HepG2 (cell line): ENCODE measurements around the gene NGRN. TPM values are rescaled to one million over a fixed set of nuclear protein-coding genes. Genes with fewer than 3 reads are reported as not detected.

Experiments used
- ATAC-seq: fragments of 200-7000 bp; cut with Tn5 transposase; 3 replicates; pipeline ENCODE4 v1.9.1; 2020; ENCODE audit warnings: mild to moderate bottlenecking, moderate library complexity
- BruUV-seq: library from RNA; stranded (reverse); fragments of 400-500 nt; replicated peaks from 2 replicates; lab custom pipeline; 2021; lab: Mats Ljungman, UMichigan
- CTCF ChIA-PET: fragments of 300-600 bp; formaldehyde crosslinking; extraction: SDS; loops from one replicate; lab custom pipeline; 2021; ENCODE audit warnings: low total read pairs, inconsistent platforms, low intra/inter-chr PET ratio; lab: Yijun Ruan, JAX
- POLR2A ChIA-PET: fragments of 350-600 bp; sonication (Branson Sonifier 250); formaldehyde crosslinking; loops from one replicate; lab custom pipeline; 2020; ENCODE audit warnings: antibody characterized with exemption, inconsistent platforms; lab: Yijun Ruan, JAX
- DNase-seq: peaks from one replicate; pipeline ENCODE4 v3.0.0-alpha.2; 2015; ENCODE audit warnings: low spot score
- FAIRE-seq: peaks from 3 replicates; lab custom pipeline; 2011; peaks lifted over from hg19 to GRCh38; lab: Jason Lieb, UNC
- H2AFZ ChIP-seq: one replicate; pipeline ENCODE4 v1.6.1; 2011; ENCODE audit warnings: low read length, inconsistent platforms
- H3K27ac ChIP-seq: fragments of 300-600 bp; 3 replicates; pipeline ENCODE4 v1.8.0; 2011; ENCODE audit warnings: mixed run types, mild to moderate bottlenecking, mixed read lengths, low read length, inconsistent platforms; ENCODE audit not compliant: insufficient read depth; ENCODE audit errors: extremely low read length
- H3K27me3 ChIP-seq, 2 experiments: fragments of 200-600 bp in 1 of 2; 2 replicates in 1 of 2; 3 replicates in 1 of 2; pipeline versions ENCODE4 v1.6.0 to v1.8.0; 2011; ENCODE audit warnings: low read length in 2 of 2, mild to moderate bottlenecking in 2 of 2, moderate library complexity in 2 of 2, inconsistent platforms in 1 of 2; ENCODE audit not compliant: insufficient read depth in 2 of 2, control insufficient read depth in 1 of 2
- H3K36me3 ChIP-seq, 2 experiments: fragments of 200-600 bp in 1 of 2; replicated peaks in 1 of 2; 2 replicates in 1 of 2; 3 replicates in 1 of 2; pipeline versions ENCODE4 v1.5.1 to v1.8.0; 2011; ENCODE audit warnings: low read length in 2 of 2, inconsistent platforms in 1 of 2; ENCODE audit not compliant: insufficient read depth in 2 of 2, control insufficient read depth in 1 of 2
- H3K4me1 ChIP-seq: 2 replicates; pipeline ENCODE4 v1.5.1; 2012; ENCODE audit warnings: low read length, inconsistent platforms; ENCODE audit not compliant: insufficient read depth
- H3K4me2 ChIP-seq: 2 replicates; pipeline ENCODE4 v1.6.0; 2011; ENCODE audit warnings: low read depth, low read length, inconsistent platforms
- H3K4me3 ChIP-seq, 3 experiments: fragments of 200-600 bp in 1 of 3; sonication (generic), shearing (Covaris generic) in 1 of 3; replicated peaks in 1 of 3; 2 replicates each; pipeline ENCODE4 v1.5.1; 2011 to 2016; ENCODE audit warnings: low read length in 3 of 3, inconsistent platforms in 2 of 3, low read depth in 2 of 3, mild to moderate bottlenecking in 2 of 3, control low read depth in 1 of 3, mixed read lengths in 1 of 3; ENCODE audit not compliant: insufficient read depth in 1 of 3
- H3K79me2 ChIP-seq: one replicate; pipeline ENCODE4 v1.6.1; 2011; ENCODE audit warnings: low read length, inconsistent platforms; ENCODE audit not compliant: insufficient read depth
- H3K9ac ChIP-seq: 2 replicates; pipeline ENCODE4 v1.6.0; 2011; ENCODE audit warnings: mild to moderate bottlenecking, low read depth, low read length, inconsistent platforms; ENCODE audit not compliant: insufficient read depth
- H3K9me3 ChIP-seq: 2 replicates; pipeline ENCODE4 v1.5.1; 2012; ENCODE audit warnings: mild to moderate bottlenecking, low read length
- H4K20me1 ChIP-seq: 2 replicates; pipeline ENCODE4 v1.6.0; 2011; ENCODE audit warnings: inconsistent platforms, mild to moderate bottlenecking, low read length, moderate library complexity; ENCODE audit not compliant: insufficient read depth
- AHDC1 ChIP-seq: sonication (generic); formaldehyde crosslinking; IDR thresholded peaks from 2 replicates; pipeline ENCODE4 v1.5.1; 2020; ENCODE audit warnings: mild to moderate bottlenecking, missing genetic modification reagents, borderline replicate concordance
- GFI1 ChIP-seq: sonication (generic); formaldehyde crosslinking; IDR thresholded peaks from 2 replicates; pipeline ENCODE4 v1.5.0; 2020; ENCODE audit warnings: missing genetic modification reagents, mild to moderate bottlenecking, borderline replicate concordance
- MAFG ChIP-seq: sonication (generic); formaldehyde crosslinking; IDR thresholded peaks from 2 replicates; pipeline ENCODE4 v1.5.1; 2020; ENCODE audit warnings: mild to moderate bottlenecking, missing genetic modification reagents
- MEF2D ChIP-seq: sonication (generic); formaldehyde crosslinking; IDR thresholded peaks from 2 replicates; pipeline ENCODE4 v1.5.1; 2020; ENCODE audit warnings: mild to moderate bottlenecking, missing genetic modification reagents
- MEIS2 ChIP-seq: sonication (generic); formaldehyde crosslinking; IDR thresholded peaks from 2 replicates; pipeline ENCODE4 v1.9.0; 2021; ENCODE audit warnings: mild to moderate bottlenecking, missing genetic modification reagents
- NCOR1 ChIP-seq: fragments of 200-600 bp; sonication (generic); IDR thresholded peaks from 2 replicates; pipeline ENCODE4 v1.7.0; 2017; ENCODE audit warnings: antibody characterized with exemption, low read length, borderline replicate concordance
- PHF8 ChIP-seq: sonication (generic); formaldehyde crosslinking; IDR thresholded peaks from 2 replicates; pipeline ENCODE4 v1.5.0; 2020; ENCODE audit warnings: missing genetic modification reagents
- RAD21 ChIP-seq: fragments of 450-650 bp; formaldehyde crosslinking; IDR thresholded peaks from 2 replicates; pipeline ENCODE4 v1.5.0; 2020; ENCODE audit warnings: mild to moderate bottlenecking
- REXO4 ChIP-seq: sonication (generic); formaldehyde crosslinking; IDR thresholded peaks from 2 replicates; pipeline ENCODE4 v1.8.0; 2022; ENCODE audit warnings: missing genetic modification reagents, mild to moderate bottlenecking, borderline replicate concordance
- TCF12 ChIP-seq, 2 experiments: fragments of 450-650 bp in 1 of 2; sonication (generic) in 1 of 2; formaldehyde crosslinking in 1 of 2; IDR thresholded peaks; 2 replicates each; pipeline versions ENCODE4 v1.6.1 to v1.8.0; 2017 to 2022; ENCODE audit warnings: antibody characterized with exemption in 1 of 2, mild to moderate bottlenecking in 1 of 2, missing genetic modification reagents in 1 of 2, moderate library complexity in 1 of 2
- WIZ ChIP-seq: sonication (generic); formaldehyde crosslinking; IDR thresholded peaks from 2 replicates; pipeline ENCODE4 v1.5.1; 2020; ENCODE audit warnings: mild to moderate bottlenecking, missing genetic modification reagents
- ZNF329 ChIP-seq: sonication (generic); formaldehyde crosslinking; IDR thresholded peaks from 2 replicates; pipeline ENCODE4 v1.9.0; 2021; ENCODE audit warnings: low read depth, mild to moderate bottlenecking, missing genetic modification reagents
- WGBS: methylation state at CpG from one replicate; pipeline ENCODE4 v1.1.6; 2017; ENCODE audit warnings: low lambda C conversion rate; 5-methylcytosine and 5-hydroxymethylcytosine counted together
- in situ Hi-C: cut with HindIII; loops from 2 replicates; pipeline ENCODE4 v1.10.0; 2017; ENCODE audit warnings: low pct_unique_long_range_greater_than_20kb; ENCODE audit not compliant: extremely low pct_ligation_motif_present
- intact Hi-C: fragments of 100-400 bp; cut with micrococcal nuclease; formaldehyde crosslinking; loops from one replicate; pipeline ENCODE4 v1.10.0; 2022; ENCODE audit not compliant: unreplicated experiment
- polyA plus RNA-seq, 8 experiments: library from polyadenylated mRNA; depleted of rRNA in 3 of 8; stranded (reverse) in 7 of 8; unstranded in 1 of 8; fragments of >200 nt; fragmentation: Illumina TruSeq in 4 of 8; extraction: Trizol in 4 of 8; gene quantifications; 2 replicates each; pipeline versions ENCODE4 v1.2.1 to v1.2.3, GENCODE V29; 2011 to 2016; ENCODE audit warnings: low read depth in 4 of 8, missing spikeins in 1 of 8, mixed read lengths in 1 of 8; ENCODE audit not compliant: insufficient read depth in 1 of 8
- total RNA-seq, 5 experiments: library from RNA; depleted of rRNA; stranded (reverse); fragments of >200 nt; fragmentation: Illumina TruSeq; extraction: Trizol; gene quantifications; 2 replicates each; pipeline ENCODE4 v1.2.3, GENCODE V29; 2016; ENCODE audit warnings: low read depth in 1 of 5
- TF ChIP-seq, protein P1 (sequence below), 2 experiments: sonication (generic) in 1 of 2; formaldehyde crosslinking in 1 of 2; IDR thresholded peaks; 2 replicates each; pipeline versions ENCODE4 v1.4.0 to v1.6.1; 2018 to 2020; ENCODE audit warnings: missing genetic modification reagents in 2 of 2, borderline replicate concordance in 1 of 2, low read depth in 1 of 2, mild to moderate bottlenecking in 1 of 2, missing biosample characterization in 1 of 2
- TF ChIP-seq, protein P2 (sequence below): sonication (generic); formaldehyde crosslinking; IDR thresholded peaks from 2 replicates; pipeline ENCODE4 v1.4.0; 2020; ENCODE audit warnings: missing genetic modification reagents
- TF ChIP-seq, protein P3 (sequence below): sonication (generic); formaldehyde crosslinking; IDR thresholded peaks from 2 replicates; pipeline ENCODE4 v1.4.0; 2020; ENCODE audit warnings: missing genetic modification reagents

The NGRN gene
- total and polyA plus RNA-seq, 2 of the 13 experiments (the other 11 are each of a cell fraction or from before 2014, with no cell fraction given): 39.8 to 63.7 TPM

GRCh38 chr15:90259524-90259923, 5.9 kb upstream of the NGRN start:
- Histone ChIP-seq H3K27me3 (no peaks in the 10 kb centered on the region), H3K4me3 (no peak overlapping the region), H3K27ac (no peak overlapping the region), H3K9me3 (no peaks in the 10 kb centered on the region), H4K20me1 (no peaks in the 10 kb centered on the region), H3K9ac (no peak overlapping the region), H3K36me3 (no peaks in the 10 kb centered on the region), H3K4me2 (no peak overlapping the region), H2AFZ (no peak overlapping the region), H3K79me2 (no peaks in the 10 kb centered on the region), H3K4me1 (peaks cover 31% of the 10 kb centered on the region)
- no peak for FAIRE-seq
- intact Hi-C loops (no loop called here), in situ Hi-C loops (no loop called here)
- ChIA-PET CTCF (no interaction called here), POLR2A (no interaction called here)
- ATAC-seq: no peak
- no TSS peak for BruUV-seq
- DNase-seq: no peak
- WGBS: 78% methylated on average over 5 of the region's 5 CpGs
- TF ChIP-seq WIZ (CRISPR knock-in tag) (no peak), GFI1 (CRISPR knock-in tag) (no peak), RAD21 (CRISPR knock-in tag) (no peak), AHDC1 (CRISPR knock-in tag) (no peak), MEF2D (CRISPR knock-in tag) (no peak), ZNF329 (CRISPR knock-in tag) (no peak), NCOR1 (no peak), MAFG (no peak), TCF12 (IDR thresholded peaks at IDR 0.05) (no peak), TCF12 (CRISPR knock-in tag; IDR thresholded peaks at IDR 0.05) (no peak), PHF8 (CRISPR knock-in tag) (no peak), REXO4 (CRISPR knock-in tag) (no peak), MEIS2 (no peak)
- TF ChIP-seq, protein P1, sequence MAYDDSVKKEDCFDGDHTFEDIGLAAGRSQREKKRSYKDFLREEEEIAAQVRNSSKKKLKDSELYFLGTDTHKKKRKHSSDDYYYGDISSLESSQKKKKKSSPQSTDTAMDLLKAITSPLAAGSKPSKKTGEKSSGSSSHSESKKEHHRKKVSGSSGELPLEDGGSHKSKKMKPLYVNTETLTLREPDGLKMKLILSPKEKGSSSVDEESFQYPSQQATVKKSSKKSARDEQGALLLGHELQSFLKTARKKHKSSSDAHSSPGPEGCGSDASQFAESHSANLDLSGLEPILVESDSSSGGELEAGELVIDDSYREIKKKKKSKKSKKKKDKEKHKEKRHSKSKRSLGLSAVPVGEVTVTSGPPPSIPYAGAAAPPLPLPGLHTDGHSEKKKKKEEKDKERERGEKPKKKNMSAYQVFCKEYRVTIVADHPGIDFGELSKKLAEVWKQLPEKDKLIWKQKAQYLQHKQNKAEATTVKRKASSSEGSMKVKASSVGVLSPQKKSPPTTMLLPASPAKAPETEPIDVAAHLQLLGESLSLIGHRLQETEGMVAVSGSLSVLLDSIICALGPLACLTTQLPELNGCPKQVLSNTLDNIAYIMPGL (CRISPR knock-in tag; IDR thresholded peaks at IDR 0.05; ENCODE audit: borderline replicate concordance in 1 of 2, low read depth in 1 of 2): no peak
- TF ChIP-seq, protein P2, sequence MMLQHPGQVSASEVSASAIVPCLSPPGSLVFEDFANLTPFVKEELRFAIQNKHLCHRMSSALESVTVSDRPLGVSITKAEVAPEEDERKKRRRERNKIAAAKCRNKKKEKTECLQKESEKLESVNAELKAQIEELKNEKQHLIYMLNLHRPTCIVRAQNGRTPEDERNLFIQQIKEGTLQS (CRISPR knock-in tag): no peak
- TF ChIP-seq, protein P3, sequence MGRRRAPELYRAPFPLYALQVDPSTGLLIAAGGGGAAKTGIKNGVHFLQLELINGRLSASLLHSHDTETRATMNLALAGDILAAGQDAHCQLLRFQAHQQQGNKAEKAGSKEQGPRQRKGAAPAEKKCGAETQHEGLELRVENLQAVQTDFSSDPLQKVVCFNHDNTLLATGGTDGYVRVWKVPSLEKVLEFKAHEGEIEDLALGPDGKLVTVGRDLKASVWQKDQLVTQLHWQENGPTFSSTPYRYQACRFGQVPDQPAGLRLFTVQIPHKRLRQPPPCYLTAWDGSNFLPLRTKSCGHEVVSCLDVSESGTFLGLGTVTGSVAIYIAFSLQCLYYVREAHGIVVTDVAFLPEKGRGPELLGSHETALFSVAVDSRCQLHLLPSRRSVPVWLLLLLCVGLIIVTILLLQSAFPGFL (CRISPR knock-in tag): no peak
